Esophagus squamous epithelium (tissue), 5 donors: ENCODE data around the gene VAV2. TPM values are rescaled to one million over a fixed set of nuclear protein-coding genes. Genes with fewer than 3 reads are reported as not detected.

Experiments
- DNase-seq: peaks from one replicate; lab custom pipeline; 2025; lab: John Stamatoyannopoulos, UW
- H3K27ac ChIP-seq, 4 donors: fragments of 200-600 bp; sonication (generic); one replicate each; pipeline ENCODE4 v1.5.1; 2016 to 2019; ENCODE audit warnings: mild to moderate bottlenecking in 1 of 4
- H3K27me3 ChIP-seq, 4 donors: fragments of 200-600 bp; sonication (generic); 1 replicate in 3 of 4; 2 replicates in 1 of 4; pipeline versions ENCODE4 v1.5.1 to v1.6.0; 2017 to 2021; ENCODE audit warnings: antibody characterized with exemption in 1 of 4
- H3K36me3 ChIP-seq, 3 donors: fragments of 200-600 bp; sonication (generic); one replicate each; pipeline ENCODE4 v1.5.1; 2016 to 2019
- H3K4me1 ChIP-seq, 3 donors: fragments of 200-600 bp; sonication (generic); one replicate each; pipeline ENCODE4 v1.5.1; 2017 to 2019
- H3K4me3 ChIP-seq, 4 donors: fragments of 200-600 bp; sonication (generic); 1 replicate in 3 of 4; 2 replicates in 1 of 4; pipeline ENCODE4 v1.5.1; 2016 to 2019; ENCODE audit warnings: mild to moderate bottlenecking in 2 of 4, moderate library complexity in 1 of 4
- H3K9me3 ChIP-seq, 3 donors: fragments of 200-600 bp; sonication (generic); one replicate each; pipeline ENCODE4 v1.5.1; 2016 to 2019
- POLR2A ChIP-seq, 4 donors: fragments of 450-650 bp; IDR thresholded peaks; one replicate each; pipeline ENCODE4 v1.6.1; 2017; ENCODE audit warnings: antibody characterized with exemption in 4 of 4, mild to moderate bottlenecking in 4 of 4, moderate library complexity in 3 of 4
- WGBS, 2 donors: methylation state at CpG; one replicate each; pipeline ENCODE4 v1.1.5; 2018; 5-methylcytosine and 5-hydroxymethylcytosine counted together
- intact Hi-C: fragments of 100-400 bp; cut with DNase I; formaldehyde crosslinking; loops from one replicate; pipeline ENCODE4 v1.15.0; 2022
- total RNA-seq, 4 donors: library from RNA; depleted of rRNA; stranded (reverse); fragments of >200 nt; gene quantifications; one replicate each; pipeline ENCODE4 v1.1.0, GENCODE V29; 2016
- TF ChIP-seq, protein P1 (sequence below), 6 experiments: fragments of 450-650 bp in 4 of 6; fragments of 200-600 bp in 2 of 6; sonication (generic) in 2 of 6; IDR thresholded peaks; one replicate each; pipeline ENCODE4 v1.5.1; 2016 to 2019; ENCODE audit warnings: antibody characterized with exemption in 6 of 6, mild to moderate bottlenecking in 4 of 6, moderate library complexity in 4 of 6
- donor health status: DM: yes; HTN: yes; CAD: no.

VAV2 gene
- total RNA-seq, 4 donors from 2014 or later, result 3.8 to 7.6 (median 5.7) TPM

DNA sequence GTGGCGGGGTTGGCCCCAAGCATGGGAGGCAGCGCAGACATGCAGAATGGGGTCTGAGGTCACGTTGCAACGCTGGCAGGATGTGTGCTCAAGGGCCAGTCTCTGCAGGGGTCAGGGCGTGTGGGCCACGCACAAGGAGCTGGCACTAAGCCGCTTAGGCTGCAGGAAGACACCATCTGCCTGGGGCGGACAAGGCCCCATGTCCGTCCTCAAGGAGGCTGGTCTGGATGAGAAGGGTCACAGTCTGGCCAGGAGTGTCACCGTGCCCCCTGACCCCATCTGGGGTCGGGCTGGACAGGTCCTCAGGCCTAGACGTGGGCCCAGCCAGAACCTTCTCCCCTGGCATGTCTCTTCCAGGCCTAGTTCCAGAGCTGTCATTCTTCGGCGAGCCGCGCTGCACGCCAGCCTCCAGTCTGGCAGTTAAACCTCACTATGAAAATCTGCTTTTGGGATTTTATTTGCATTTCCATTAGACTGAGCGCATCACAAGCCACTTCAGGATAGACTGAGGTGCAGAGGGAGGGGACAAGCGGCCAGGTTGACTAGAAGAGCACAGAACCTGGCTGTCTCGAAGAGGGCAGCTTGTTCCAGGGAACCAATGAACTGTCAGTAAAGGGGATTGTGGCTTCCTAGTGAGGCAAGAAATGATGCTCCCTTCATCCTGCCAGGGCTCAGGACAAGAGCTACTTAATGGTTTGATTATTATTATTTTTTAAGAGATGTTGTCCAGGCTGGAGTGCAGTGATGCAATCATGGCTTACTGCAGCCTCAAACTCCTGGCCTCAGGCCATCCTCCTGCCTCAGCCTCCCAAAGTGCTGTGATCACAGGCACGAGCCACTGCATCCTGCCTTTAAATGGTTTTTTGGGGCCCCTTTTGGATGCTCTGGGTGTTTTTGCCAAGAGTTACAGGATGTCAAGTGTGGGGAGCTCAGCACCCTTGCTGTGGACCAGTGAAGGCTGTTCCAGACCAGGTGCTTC, 37.4 kb upstream of the VAV2 start:
- no peak for TF ChIP-seq POLR2A (IDR thresholded peaks at IDR 0.05)
- TF ChIP-seq, protein P1, sequence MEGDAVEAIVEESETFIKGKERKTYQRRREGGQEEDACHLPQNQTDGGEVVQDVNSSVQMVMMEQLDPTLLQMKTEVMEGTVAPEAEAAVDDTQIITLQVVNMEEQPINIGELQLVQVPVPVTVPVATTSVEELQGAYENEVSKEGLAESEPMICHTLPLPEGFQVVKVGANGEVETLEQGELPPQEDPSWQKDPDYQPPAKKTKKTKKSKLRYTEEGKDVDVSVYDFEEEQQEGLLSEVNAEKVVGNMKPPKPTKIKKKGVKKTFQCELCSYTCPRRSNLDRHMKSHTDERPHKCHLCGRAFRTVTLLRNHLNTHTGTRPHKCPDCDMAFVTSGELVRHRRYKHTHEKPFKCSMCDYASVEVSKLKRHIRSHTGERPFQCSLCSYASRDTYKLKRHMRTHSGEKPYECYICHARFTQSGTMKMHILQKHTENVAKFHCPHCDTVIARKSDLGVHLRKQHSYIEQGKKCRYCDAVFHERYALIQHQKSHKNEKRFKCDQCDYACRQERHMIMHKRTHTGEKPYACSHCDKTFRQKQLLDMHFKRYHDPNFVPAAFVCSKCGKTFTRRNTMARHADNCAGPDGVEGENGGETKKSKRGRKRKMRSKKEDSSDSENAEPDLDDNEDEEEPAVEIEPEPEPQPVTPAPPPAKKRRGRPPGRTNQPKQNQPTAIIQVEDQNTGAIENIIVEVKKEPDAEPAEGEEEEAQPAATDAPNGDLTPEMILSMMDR (IDR thresholded peaks at IDR 0.05), result no peak
- DNase-seq, result no peak
- H3K36me3 ChIP-seq, result peaks cover 16 to 74% (median 23%) of the 10 kb centered on the region in 3 donors
- H3K27me3 ChIP-seq, result no peaks in the 10 kb centered on the region
- H3K4me3 ChIP-seq, result no peak overlapping the region
- H3K27ac ChIP-seq, result no peak overlapping the region
- H3K4me1 ChIP-seq, result peaks cover 6 to 18% (median 11%) of the 10 kb centered on the region in 3 donors
- no peaks in the 10 kb centered on the region for H3K9me3 ChIP-seq
- intact Hi-C loops, result no loop called here
- 90 to 91% methylated on average over 12 of the region's 21 CpGs for WGBS, 2 donors

DNA sequence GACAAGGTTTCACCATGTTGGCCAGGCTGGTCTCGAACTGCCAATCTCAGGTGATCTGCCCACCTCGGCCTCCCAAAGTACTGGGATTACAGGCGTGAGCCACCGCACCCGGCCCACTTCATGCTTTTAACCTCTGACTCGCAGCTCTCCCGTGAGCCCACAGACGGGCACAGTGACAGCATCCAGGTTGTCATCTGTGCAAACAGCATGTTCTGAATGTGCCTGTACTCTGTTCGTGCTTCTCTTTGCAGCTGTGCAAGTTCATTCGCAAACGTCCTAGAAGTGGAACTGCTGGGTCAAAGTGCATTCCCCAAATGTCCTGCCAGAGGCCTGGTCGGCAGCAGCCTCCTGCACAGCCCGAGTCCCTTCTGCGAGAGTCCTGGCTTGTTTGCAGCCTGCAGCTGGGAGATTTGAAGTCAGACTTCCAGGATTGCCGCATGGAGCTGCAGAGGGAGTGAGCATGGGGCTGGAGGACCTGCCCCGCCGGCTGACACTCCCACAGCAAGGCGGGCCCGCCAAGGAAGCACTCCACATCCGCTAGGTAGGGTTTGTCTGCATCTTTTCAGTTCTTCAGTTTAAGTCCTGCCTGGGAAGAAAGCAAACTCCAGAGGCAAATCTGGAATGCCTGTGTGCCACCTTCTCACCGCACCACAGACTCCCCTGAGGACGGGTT, 36.6 kb upstream of the VAV2 start:
- Histone ChIP-seq H3K9me3 (no peaks in the 10 kb centered on the region), H3K36me3 (peaks cover 8 to 66% (median 16%) of the 10 kb centered on the region in 3 donors), H3K4me1 (peaks cover 6 to 21% (median 11%) of the 10 kb centered on the region in 3 donors), H3K4me3 (no peak overlapping the region), H3K27me3 (no peaks in the 10 kb centered on the region), H3K27ac (no peak overlapping the region)
- no peak for DNase-seq
- intact Hi-C loops, result no loop called here
- WGBS, 2 donors, result 83 to 85% methylated on average over 8 to 12 of the region's 22 CpGs
- TF ChIP-seq, protein P1 (IDR thresholded peaks at IDR 0.05), result no peak
- TF ChIP-seq POLR2A (IDR thresholded peaks at IDR 0.05), result no peak

DNA sequence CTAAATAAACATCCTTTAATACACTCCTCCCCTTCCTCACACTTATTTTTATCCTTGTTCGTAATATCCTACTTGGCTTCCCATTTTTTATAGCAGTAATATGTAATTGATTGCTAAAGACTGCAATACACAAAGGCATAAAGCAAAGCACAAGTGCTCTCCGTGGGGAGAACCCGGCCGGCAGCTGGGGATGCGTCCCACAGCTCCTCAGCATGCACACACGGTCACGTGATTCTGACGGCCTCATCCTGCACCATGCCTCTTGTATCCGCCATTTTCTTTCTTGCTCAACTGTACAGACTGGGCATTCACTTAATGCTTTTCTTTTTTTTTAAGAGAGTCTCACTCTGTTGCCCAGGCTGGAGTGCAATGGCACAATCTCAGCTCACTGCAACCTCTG, 36.0 kb upstream of the VAV2 start:
- Histone ChIP-seq H3K4me3 (no peak overlapping the region), H3K4me1 (peaks cover 6 to 21% (median 11%) of the 10 kb centered on the region in 3 donors), H3K36me3 (peaks cover 4 to 59% (median 9%) of the 10 kb centered on the region in 3 donors), H3K9me3 (no peaks in the 10 kb centered on the region), H3K27me3 (no peaks in the 10 kb centered on the region), H3K27ac (no peak overlapping the region)
- 89 to 95% methylated on average over 9 of the region's 9 CpGs for WGBS, 2 donors
- TF ChIP-seq, protein P1 (IDR thresholded peaks at IDR 0.05), result no peak
- no peak for TF ChIP-seq POLR2A (IDR thresholded peaks at IDR 0.05)
- no peak for DNase-seq
- intact Hi-C loops, result no loop called here

DNA sequence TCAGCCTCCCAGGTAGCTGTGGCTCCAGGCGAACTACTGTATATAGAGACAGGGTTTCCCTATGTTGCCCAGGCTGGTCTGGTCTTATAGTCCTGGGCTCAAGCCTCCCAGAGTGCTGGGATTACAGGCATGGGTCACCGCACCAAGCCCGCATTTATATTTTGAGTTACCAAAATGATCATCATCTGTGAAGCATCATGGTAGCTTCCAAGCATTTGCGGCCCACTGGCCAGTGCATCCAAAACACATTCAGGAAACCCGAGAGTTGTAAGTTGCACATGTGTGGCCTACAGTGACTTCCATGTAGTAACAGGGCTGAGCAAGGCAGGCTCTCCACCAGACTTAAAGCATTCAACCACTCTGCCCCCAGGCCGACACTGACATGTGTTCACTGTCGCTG, 35.4 kb upstream of the VAV2 start:
- no peaks in the 10 kb centered on the region for H3K9me3 ChIP-seq
- H3K27me3 ChIP-seq, result no peaks in the 10 kb centered on the region
- no peak overlapping the region for H3K4me3 ChIP-seq
- peaks cover 6 to 21% (median 11%) of the 10 kb centered on the region in 3 donors for H3K4me1 ChIP-seq
- WGBS, 2 donors, result 87 to 94% methylated on average over 6 to 7 of the region's 7 CpGs
- no peak overlapping the region for H3K27ac ChIP-seq
- intact Hi-C loops, result no loop called here
- no peak for TF ChIP-seq POLR2A (IDR thresholded peaks at IDR 0.05)
- TF ChIP-seq, protein P1 (IDR thresholded peaks at IDR 0.05), result no peak
- peaks cover 4 to 54% (median 6%) of the 10 kb centered on the region in 3 donors for H3K36me3 ChIP-seq
- no peak for DNase-seq
